HG03469 (cell line): ENCODE results near the gene F8.
A peak's percentile ranks its signal among the peaks of the same experiment; 100 is the strongest.
"Not testable (repeated sequence)": the region's sequence is repeated elsewhere in the genome, so short reads cannot be mapped to it uniquely, and the experiment has no call there.

Experiments
- ATAC-seq: cut with Tn5 transposase; IDR thresholded peaks from one replicate; pipeline ENCODE4 v1.9.1; 2021; ENCODE audit warnings: mild to moderate bottlenecking, moderate library complexity, moderate number of reproducible peaks; ENCODE audit not compliant: unreplicated experiment

F8 gene

GRCh38 chrX:154886069-154886788, 136.3 kb downstream of the F8 start, which contains the start of gene F8A1:
F8A1 (plus strand) TSS chrX:154886355; CDS start chrX:154886375, 20 bp downstream.
- peak; percentile 57 for ATAC-seq

- not testable (repeated sequence) for ATAC-seq
These were observed 137.0 kb downstream of the F8 start for GRCh38 chrX:154885549-154885948.

GRCh38 chrX:154885057-154885456, 137.5 kb downstream of the F8 start:
- not testable (repeated sequence) for ATAC-seq

GRCh38 chrX:154884069-154884468, 138.5 kb downstream of the F8 start:
- ATAC-seq = not testable (repeated sequence)

- ATAC-seq = no peak
These were observed 149.2 kb downstream of the F8 start for GRCh38 chrX:154873329-154873728.

- ATAC-seq = not testable (repeated sequence)
These were observed 154.0 kb downstream of the F8 start for GRCh38 chrX:154868522-154868921.

- ATAC-seq = no peak
These were observed 167.3 kb downstream of the F8 start for GRCh38 chrX:154855256-154855655.

GRCh38 chrX:154850957-154851611, 171.4 kb downstream of the F8 start:
- ATAC-seq = no peak

GRCh38 chrX:154840856-154841255, 181.7 kb downstream of the F8 start:
- ATAC-seq = no peak

- ATAC-seq = no peak
These were observed 186.4 kb downstream of the F8 start for GRCh38 chrX:154836163-154836562.

- ATAC-seq = no peak
These were observed 188.0 kb downstream of the F8 start, which contains the start of gene SMIM9 for GRCh38 chrX:154834562-154834961. SMIM9 (minus strand) TSS chrX:154834662; CDS start chrX:154830856, 3,806 bp downstream.

GRCh38 chrX:154833746-154834274, 188.7 kb downstream of the F8 start:
- ATAC-seq = no peak

- ATAC-seq = no peak
These were observed 192.5 kb downstream of the F8 start for GRCh38 chrX:154829926-154830442.

GRCh38 chrX:154829134-154829533, 193.4 kb downstream of the F8 start:
- ATAC-seq = no peak

- ATAC-seq = no peak
These were observed 194.5 kb downstream of the F8 start for GRCh38 chrX:154828016-154828408.

GRCh38 chrX:154827194-154828015, 195.1 kb downstream of the F8 start:
- peak; percentile 75 for ATAC-seq

GRCh38 chrX:154825586-154825985, 196.9 kb downstream of the F8 start:
- ATAC-seq = not testable (repeated sequence)

- no peak for ATAC-seq
These were observed 197.9 kb downstream of the F8 start for GRCh38 chrX:154824638-154825037.

GRCh38 chrX:154822029-154822428, 200.5 kb downstream of the F8 start:
- ATAC-seq = no peak

GRCh38 chrX:154821523-154821922, 201.0 kb downstream of the F8 start:
- ATAC-seq = no peak
